Natural killer cell (primary cell): ENCODE results near the gene PADI2. TPM values are rescaled to one million over a fixed set of nuclear protein-coding genes. Genes with fewer than 3 reads are reported as not detected.

Experiments used
- ATAC-seq, 3 donors: fragments of 150-1000 bp in 2 of 3; fragments of 200-7000 bp in 1 of 3; cut with Tn5 transposase; 1 replicate in 1 of 3; 2 replicates in 2 of 3; pipeline ENCODE4 v1.10.0; 2021; ENCODE audit warnings: mild to moderate bottlenecking in 2 of 3, moderate library complexity in 2 of 3
- DNase-seq, 2 donors: peaks; one replicate each; pipeline versions ENCODE4 v3.0.0 to v3.0.0-alpha.2; 2013 to 2021; ENCODE audit warnings: mixed read lengths in 1 of 2
- H3K27ac ChIP-seq: one replicate; pipeline ENCODE4 v1.5.1; 2013; ENCODE audit warnings: mild to moderate bottlenecking, low read length
- H3K27me3 ChIP-seq: one replicate; pipeline ENCODE4 v1.6.1; 2013; ENCODE audit warnings: low read length; ENCODE audit not compliant: control insufficient read depth, insufficient read depth
- H3K36me3 ChIP-seq: one replicate; pipeline ENCODE4 v1.6.1; 2013; ENCODE audit warnings: low read length; ENCODE audit not compliant: control insufficient read depth, insufficient read depth
- H3K4me1 ChIP-seq: one replicate; pipeline ENCODE4 v1.6.1; 2013; ENCODE audit warnings: low read length; ENCODE audit not compliant: control insufficient read depth, insufficient read depth
- H3K4me3 ChIP-seq: one replicate; pipeline ENCODE4 v1.5.1; 2013; ENCODE audit warnings: low read length
- H3K9me3 ChIP-seq: one replicate; pipeline ENCODE4 v1.6.1; 2013; ENCODE audit warnings: low read length; ENCODE audit not compliant: control insufficient read depth, insufficient read depth
- H3K27ac Mint-ChIP-seq, 2 donors: one replicate each; pipeline ENCODE4 v1.8.0; 2022; ENCODE audit warnings: mild to moderate bottlenecking in 2 of 2, mixed read lengths in 2 of 2, moderate library complexity in 1 of 2
- H3K27me3 Mint-ChIP-seq, 2 donors: one replicate each; pipeline ENCODE4 v1.8.0; 2022; ENCODE audit warnings: low read depth in 2 of 2, mixed read lengths in 2 of 2
- H3K36me3 Mint-ChIP-seq: one replicate; pipeline ENCODE4 v1.8.0; 2022; ENCODE audit warnings: mixed read lengths
- H3K4me1 Mint-ChIP-seq, 2 donors: one replicate each; pipeline ENCODE4 v1.8.0; 2022; ENCODE audit warnings: mixed read lengths in 2 of 2
- H3K4me3 Mint-ChIP-seq: one replicate; pipeline ENCODE4 v1.8.0; 2022; ENCODE audit warnings: mild to moderate bottlenecking, moderate library complexity, mixed read lengths
- H3K9me3 Mint-ChIP-seq, 2 donors: one replicate each; pipeline ENCODE4 v1.8.0; 2022; ENCODE audit warnings: mixed read lengths in 2 of 2
- CTCF ChIP-seq: fragments of 200-600 bp; IDR thresholded peaks from one replicate; pipeline ENCODE4 v1.8.0; 2022; ENCODE audit warnings: antibody characterized with exemption
- WGBS: methylation state at CpG from one replicate; pipeline ENCODE4 v1.1.7; 2013; ENCODE audit warnings: missing lambda C conversion rate; ENCODE audit not compliant: insufficient coverage; 5-methylcytosine and 5-hydroxymethylcytosine counted together
- intact Hi-C: fragments of 100-400 bp; cut with micrococcal nuclease; formaldehyde crosslinking; loops from one replicate; pipeline ENCODE4 v1.14.2; 2022
- total RNA-seq, 4 donors: library from RNA; stranded (reverse); fragments of 120-200 nt in 1 of 4; gene quantifications; one replicate each; pipeline versions ENCODE4 v1.2.3 to v1.2.4, GENCODE V29; 2013 to 2022

The PADI2 gene
- total RNA-seq, 3 donors from 2014 or later (not counting 1 experiment from before 2014, with no cell fraction given): 0.56 to 2.5 (median 0.88) TPM

- intact Hi-C loops: no loop called here
- H3K27me3 Mint-ChIP-seq: peaks cover 0 to 3% of the 10 kb centered on the region in 2 donors
- ATAC-seq (no peak), DNase-seq (no peak)
- H3K4me3 Mint-ChIP-seq: no peak overlapping the region
- H3K4me3 ChIP-seq: no peak overlapping the region
- no peaks in the 10 kb centered on the region for H3K4me1 ChIP-seq
- H3K27ac ChIP-seq: no peak overlapping the region
- no peak for TF ChIP-seq CTCF
- H3K27ac Mint-ChIP-seq: no peak overlapping the region
- H3K4me1 Mint-ChIP-seq: peaks cover 0 to 5% of the 10 kb centered on the region in 2 donors
- H3K9me3 ChIP-seq: no peaks in the 10 kb centered on the region
- no peaks in the 10 kb centered on the region for H3K9me3 Mint-ChIP-seq
- no peaks in the 10 kb centered on the region for H3K36me3 ChIP-seq
- H3K27me3 ChIP-seq: no peaks in the 10 kb centered on the region
- 64% methylated on average over 5 of the region's 5 CpGs for WGBS
- no peaks in the 10 kb centered on the region for H3K36me3 Mint-ChIP-seq
Measured at GRCh38 chr1:17109892-17110554, 9.2 kb downstream of the PADI2 start.

- Histone ChIP-seq H3K4me3 (no peak overlapping the region), H3K4me1 (no peaks in the 10 kb centered on the region), H3K9me3 (no peaks in the 10 kb centered on the region), H3K27ac (no peak overlapping the region), H3K36me3 (no peaks in the 10 kb centered on the region), H3K27me3 (no peaks in the 10 kb centered on the region)
- no peak overlapping the region for H3K27ac Mint-ChIP-seq
- H3K4me1 Mint-ChIP-seq: peaks cover 0 to 5% of the 10 kb centered on the region in 2 donors
- no peaks in the 10 kb centered on the region for H3K9me3 Mint-ChIP-seq
- TF ChIP-seq CTCF: no peak
- ATAC-seq (no peak), DNase-seq (no peak)
- no peak overlapping the region for H3K4me3 Mint-ChIP-seq
- 100% methylated on average over 1 of the region's 1 CpG for WGBS
- intact Hi-C loops: no loop called here
- no peaks in the 10 kb centered on the region for H3K27me3 Mint-ChIP-seq
- H3K36me3 Mint-ChIP-seq: no peaks in the 10 kb centered on the region
Measured at GRCh38 chr1:17108786-17109185, 10.5 kb downstream of the PADI2 start.

GRCh38 chr1:17108360-17108759 is 10.9 kb downstream of the PADI2 start:
- H3K27me3 ChIP-seq: no peaks in the 10 kb centered on the region
- WGBS: 81% methylated on average over 8 of the region's 8 CpGs
- ATAC-seq: no peak
- Mint-ChIP-seq H3K4me1 (peaks cover 0 to 5% of the 10 kb centered on the region in 2 donors), H3K9me3 (no peaks in the 10 kb centered on the region), H3K27ac (no peak overlapping the region), H3K4me3 (no peak overlapping the region), H3K27me3 (no peaks in the 10 kb centered on the region), H3K36me3 (no peaks in the 10 kb centered on the region)
- no peaks in the 10 kb centered on the region for H3K4me1 ChIP-seq
- no peak for DNase-seq
- no peak for TF ChIP-seq CTCF
- H3K9me3 ChIP-seq: no peaks in the 10 kb centered on the region
- intact Hi-C loops: no loop called here
- H3K36me3 ChIP-seq: no peaks in the 10 kb centered on the region
- no peak overlapping the region for H3K27ac ChIP-seq
- H3K4me3 ChIP-seq: no peak overlapping the region

GRCh38 chr1:17104782-17105181 is 14.5 kb downstream of the PADI2 start:
- no peak for TF ChIP-seq CTCF
- H3K4me3 Mint-ChIP-seq: no peak overlapping the region

More at GRCh38 chr1:17104782-17105181, 14.5 kb downstream of the PADI2 start:
- WGBS: 89% methylated on average over 13 of the region's 17 CpGs
- peaks cover 0 to 4% of the 10 kb centered on the region in 2 donors for H3K4me1 Mint-ChIP-seq
- no peak overlapping the region for H3K27ac Mint-ChIP-seq
- H3K9me3 ChIP-seq: no peaks in the 10 kb centered on the region
- no peak overlapping the region for H3K4me3 ChIP-seq
- ATAC-seq: no peak
- no peak for DNase-seq
- no peaks in the 10 kb centered on the region for H3K36me3 Mint-ChIP-seq
- H3K27me3 Mint-ChIP-seq: no peaks in the 10 kb centered on the region
- intact Hi-C loops: no loop called here
- no peak overlapping the region for H3K27ac ChIP-seq
- H3K9me3 Mint-ChIP-seq: no peaks in the 10 kb centered on the region
- H3K4me1 ChIP-seq: no peaks in the 10 kb centered on the region
- H3K36me3 ChIP-seq: no peaks in the 10 kb centered on the region
- no peaks in the 10 kb centered on the region for H3K27me3 ChIP-seq
